HG02798 (cell line): ENCODE measurements around the gene SLC30A4.

Source experiments
- ATAC-seq: cut with Tn5 transposase; IDR thresholded peaks from one replicate; pipeline ENCODE4 v1.9.1; 2021; ENCODE audit warnings: mild to moderate bottlenecking; ENCODE audit not compliant: unreplicated experiment, poor library complexity

The SLC30A4 gene

DNA sequence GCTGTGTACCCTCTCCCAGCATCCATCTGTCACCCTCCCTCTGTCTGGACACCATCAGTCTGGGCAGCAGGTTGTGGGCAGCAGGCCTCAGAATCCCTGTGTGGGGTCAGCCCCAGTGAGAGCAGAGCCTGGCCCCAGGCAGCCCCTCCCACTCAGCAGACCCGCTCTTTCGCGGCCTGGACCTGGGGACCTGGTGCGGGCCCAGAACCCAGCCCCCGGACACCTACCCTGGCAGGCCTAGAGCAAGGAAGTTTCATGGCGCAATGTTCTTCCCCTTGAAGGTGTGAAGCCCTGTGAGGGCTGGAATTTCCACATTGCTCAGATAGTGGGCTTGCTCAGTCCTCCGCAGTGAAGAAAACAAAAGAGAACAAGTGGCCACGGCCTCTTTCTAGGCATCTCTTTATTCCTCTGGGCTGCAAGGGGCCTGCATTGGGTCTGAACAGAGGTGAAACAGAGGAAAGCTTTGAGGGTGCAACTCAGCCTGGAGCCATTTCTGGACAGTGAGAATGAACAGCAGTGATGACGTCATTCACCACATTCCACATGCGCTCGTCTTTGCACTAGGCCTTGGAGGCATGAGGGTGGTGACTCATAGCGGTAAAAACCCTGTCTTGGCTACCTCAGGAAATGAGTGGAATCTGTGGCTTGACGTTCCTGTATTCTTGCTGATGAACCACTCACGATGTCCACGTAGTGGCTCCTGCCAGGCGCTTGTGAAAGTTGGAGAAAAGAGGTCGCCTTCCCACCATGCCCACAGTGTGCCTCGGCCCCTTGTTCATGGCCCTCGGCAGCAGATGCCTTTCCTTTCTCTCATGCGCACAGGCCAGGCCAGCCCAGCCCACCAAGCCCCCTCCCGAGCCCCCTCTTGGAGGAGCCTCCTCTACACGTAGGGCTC lies 66.1 kb downstream of the SLC30A4 start:
- ATAC-seq: no peak

DNA sequence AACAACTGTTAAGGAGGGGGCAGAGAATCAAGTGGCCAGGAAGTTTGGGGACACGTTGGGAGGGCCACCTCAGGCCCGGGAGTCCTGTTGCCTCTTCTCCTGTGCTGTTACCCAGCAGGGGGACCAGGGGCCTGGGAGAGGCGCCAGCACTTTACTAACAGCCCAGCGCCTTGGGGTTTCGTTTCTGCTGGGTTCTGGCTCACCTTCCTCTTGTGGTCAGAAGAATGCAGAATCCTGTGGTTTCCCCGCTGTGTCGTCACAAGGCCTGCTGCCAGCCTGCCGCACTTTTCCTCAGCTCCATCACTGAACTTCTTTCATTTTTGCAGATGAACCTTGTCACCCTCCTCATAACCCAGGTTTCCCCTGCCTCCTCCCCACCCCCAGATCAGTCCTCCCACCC lies 67.7 kb downstream of the SLC30A4 start:
- ATAC-seq: peak; percentile 58

DNA sequence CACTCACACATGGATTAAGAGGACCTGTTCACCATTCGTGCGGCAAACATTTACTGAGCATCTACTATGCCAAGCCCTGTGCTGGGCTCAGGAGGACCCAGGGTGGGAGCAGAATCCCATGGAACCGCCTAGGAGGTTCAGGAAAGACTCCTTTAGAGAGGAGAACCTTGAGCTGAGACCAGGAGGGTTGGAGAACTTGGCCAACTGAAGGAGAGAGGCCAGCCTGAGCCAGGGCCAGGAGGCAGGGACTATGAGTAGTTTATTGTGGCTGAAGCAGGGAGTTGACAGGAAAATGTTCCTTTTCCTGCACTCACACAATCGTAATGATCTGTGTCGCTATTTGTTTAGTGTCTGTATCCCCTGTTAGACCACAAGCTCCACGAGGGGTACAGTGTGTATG lies 71.3 kb downstream of the SLC30A4 start:
- no peak for ATAC-seq

DNA sequence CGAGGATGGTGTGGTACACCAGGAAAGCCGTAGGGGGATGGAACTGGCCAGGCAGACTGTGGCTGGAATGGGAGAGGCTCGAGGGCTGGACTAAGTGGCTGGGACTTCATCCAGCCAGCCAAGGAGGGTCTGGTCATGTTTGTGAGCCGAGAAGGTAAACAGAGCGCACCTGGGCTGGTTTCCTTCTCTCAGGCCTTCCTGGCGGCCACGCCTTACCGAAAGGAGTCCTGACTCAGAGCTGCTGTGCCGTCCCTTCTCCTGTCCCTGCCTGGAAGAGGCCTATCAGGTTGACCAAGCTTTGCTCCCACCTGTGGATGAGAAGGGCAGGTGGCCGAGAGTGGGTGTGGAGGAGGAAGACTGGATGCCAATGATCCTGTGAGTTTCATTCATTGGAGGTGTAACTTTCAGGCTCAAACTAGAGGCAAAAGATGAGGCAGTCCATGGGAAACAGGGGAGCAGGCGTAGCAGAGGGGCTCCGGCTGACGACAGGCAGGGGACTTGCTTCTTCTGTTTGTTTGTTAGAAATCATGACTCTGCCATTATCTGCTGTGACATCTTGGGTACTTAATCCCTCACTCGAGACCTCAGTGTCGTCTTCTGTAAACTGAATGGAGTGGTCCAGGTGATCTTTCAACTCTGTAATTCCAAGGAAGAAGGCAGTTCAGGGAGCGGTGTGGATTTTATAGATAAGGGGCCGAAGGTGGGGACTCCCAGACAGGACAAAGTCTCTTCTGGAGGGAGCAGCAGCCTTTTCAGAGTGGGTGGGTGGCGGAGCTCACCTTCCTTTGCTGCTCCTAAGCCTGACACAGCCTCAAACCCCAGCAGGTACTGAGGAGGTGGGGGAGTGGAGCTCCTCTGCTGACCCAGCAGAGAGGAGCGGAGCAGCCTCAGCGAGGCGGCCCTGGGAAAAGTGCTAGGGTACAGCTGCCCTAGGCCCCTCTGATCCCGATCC lies 72.4 kb downstream of the SLC30A4 start:
- ATAC-seq: no peak

DNA sequence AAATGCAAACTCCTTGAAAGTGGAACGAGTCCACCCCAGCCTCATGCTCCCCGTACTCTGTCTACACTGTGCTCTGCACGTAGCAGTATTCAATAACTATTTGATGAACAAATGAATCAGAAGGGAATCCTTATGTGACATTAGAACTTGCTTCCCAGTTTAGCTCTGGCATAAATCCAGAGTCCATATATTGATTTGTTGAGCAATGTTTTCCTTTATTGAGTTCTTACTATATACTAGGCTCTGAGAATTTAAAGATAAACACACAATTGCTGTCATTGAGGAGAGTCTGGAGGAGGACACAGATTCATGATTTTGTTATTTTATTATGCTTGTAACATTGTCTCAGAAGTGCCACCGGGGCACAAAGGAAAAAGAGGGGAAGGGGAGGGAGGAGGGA lies 73.2 kb downstream of the SLC30A4 start:
- no peak for ATAC-seq

DNA sequence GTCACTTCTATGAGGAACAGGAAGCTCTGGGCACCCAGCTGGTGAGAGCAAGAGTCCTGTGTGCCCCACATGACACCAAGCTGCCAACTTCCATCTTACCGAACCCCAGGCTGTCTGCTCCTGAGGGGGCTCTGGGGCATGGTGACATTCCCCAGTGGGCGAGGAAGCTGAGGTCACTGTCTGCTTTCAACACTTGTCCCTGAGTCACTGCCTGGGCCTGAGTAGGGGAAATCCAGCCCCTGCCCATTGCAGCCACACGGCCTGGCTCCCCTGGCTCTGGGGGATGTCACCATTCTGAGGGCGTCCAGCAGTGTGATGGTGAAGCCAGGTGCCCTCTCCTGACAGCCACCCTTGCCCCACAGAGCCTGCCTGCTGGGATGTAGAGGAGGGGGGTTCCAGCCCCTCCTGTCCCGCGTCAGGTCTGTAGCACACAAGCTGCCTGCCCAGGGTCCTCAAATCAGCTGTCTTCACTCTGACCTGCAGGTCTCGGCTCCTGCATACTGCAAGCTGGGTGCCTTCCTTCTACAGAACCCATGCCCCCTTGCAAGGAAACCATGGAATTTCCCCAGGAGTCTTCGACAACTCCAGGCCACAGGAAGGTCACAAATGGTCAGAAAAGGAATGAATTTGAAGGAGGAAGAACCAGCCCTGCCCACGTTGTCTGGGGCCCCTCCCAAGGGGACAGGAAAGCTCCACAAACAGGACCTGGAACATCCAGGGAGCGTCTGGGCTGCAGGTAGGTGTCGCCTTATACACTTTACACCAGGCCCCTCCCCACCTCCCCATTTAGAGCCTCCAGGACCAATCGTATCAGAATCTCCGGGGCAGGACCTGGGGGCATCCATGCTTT lies 74.3 kb downstream of the SLC30A4 start:
- no peak for ATAC-seq

DNA sequence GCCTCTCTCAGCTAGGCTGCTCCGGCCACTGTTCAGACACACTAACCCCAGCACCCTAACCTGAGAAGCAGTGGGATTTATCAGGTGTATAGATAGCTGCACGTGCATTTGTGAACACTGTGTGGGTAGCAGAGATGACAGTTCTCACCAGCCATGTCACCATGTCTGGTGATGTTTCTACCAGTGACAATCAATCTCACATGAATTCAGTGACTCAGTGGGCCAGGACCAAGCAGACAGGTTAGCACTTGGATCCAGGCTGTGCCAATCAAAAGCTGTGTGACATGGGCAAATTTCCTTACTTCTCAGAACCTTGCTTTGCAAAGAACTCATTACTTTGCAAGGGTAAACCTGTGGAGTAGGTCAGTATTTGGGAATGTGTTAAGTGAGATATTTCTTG lies 78.9 kb downstream of the SLC30A4 start:
- ATAC-seq: no peak

DNA sequence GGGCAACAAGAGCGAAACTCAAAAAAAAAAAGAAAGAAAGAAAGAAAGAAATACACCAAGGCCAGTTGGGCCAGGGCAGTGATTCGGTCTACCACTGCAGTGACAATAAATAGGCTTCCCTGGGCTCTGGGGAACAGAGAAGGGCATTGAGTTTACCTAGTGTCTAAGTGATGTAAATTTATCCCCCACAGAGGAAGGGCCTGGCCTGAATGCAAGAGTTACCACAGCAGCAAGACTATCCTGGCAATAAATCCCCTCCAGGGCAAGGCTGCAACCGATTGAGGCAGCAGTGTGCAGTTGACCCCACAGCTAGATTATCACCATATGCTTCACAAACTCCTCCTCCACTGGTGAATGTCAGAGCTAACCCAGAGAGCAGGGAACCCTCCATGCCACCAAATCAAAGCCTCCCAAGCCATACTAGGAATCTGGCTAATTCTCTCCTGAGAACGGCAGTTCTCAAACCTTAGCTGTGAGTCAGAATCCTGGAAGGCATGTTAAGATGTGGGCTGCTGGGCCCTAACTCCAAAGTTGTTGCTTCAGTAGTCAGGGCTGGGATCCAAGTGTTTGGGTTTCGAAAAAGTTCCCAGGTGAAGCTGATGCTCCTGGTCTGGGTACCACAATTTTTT lies 79.9 kb downstream of the SLC30A4 start:
- ATAC-seq: no peak

DNA sequence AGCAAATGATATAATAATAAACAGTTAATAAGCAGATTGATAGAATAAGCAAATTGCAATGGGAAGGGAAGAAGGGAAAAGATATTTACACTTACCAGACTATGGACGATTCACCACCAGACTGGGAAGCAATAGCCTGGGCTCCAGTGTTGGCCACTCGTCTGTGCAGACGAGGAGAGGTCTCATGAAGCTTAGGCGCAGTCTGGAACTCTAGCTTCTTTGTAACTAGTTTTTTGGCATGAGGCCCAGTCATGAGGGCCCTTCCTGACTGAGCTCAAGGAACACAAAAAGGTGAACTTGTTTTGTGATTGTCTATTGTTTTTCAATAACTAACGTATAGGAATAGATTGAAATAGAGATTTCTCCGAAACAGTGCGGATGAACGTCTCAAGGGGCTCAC lies 80.9 kb downstream of the SLC30A4 start:
- ATAC-seq: no peak

DNA sequence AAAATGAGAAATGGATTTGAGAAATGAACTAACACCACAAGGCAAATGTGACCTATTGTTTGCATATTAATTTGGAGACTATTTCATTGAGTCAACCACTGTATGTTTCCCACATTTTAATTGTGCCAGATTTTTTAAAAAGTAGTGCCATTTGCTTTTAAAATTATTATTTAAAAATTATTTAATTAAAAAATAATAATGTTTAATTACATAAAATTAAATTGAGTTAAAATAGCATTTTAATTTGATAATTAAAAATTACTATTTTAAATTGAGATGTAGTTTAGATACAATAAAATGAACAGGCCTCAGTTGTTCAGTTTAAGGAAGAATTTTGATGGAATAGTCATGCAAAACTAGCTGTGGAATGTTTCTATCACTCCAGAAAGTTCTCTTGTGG lies 81.5 kb downstream of the SLC30A4 start:
- ATAC-seq: no peak

DNA sequence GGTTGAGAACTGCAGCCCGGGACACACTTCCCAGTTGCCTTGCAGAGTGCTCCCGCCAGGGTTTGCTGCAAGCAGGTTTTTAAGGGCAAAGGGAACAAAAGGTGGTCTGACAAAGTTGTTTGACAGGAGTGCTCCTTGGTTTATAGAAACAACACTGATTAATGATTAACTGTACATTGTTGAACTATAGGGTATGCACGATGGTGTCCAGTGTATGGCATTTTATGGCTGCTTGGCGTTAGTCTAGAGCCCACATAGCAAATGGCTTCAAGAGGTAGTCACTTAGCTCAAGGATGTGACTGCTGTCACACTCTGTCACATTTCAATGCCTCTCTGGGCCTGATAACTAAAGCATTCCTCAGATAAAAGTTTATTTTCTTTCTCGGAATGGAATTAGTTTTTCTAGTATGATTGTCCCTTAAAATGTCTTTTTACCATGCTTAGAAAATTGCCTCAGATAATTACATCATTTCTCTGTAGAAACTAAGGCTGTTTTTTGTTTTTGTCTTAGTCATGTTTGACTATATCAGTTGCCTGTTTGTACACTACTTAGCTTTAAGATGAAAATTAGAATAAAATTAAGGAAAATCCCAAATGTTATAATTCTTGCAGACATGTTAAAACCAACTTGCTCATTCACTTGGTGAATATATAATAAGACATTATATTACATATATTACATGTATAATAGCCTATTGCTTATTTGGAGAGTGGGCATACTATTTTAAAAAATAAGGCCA lies 82.9 kb downstream of the SLC30A4 start:
- no peak for ATAC-seq

DNA sequence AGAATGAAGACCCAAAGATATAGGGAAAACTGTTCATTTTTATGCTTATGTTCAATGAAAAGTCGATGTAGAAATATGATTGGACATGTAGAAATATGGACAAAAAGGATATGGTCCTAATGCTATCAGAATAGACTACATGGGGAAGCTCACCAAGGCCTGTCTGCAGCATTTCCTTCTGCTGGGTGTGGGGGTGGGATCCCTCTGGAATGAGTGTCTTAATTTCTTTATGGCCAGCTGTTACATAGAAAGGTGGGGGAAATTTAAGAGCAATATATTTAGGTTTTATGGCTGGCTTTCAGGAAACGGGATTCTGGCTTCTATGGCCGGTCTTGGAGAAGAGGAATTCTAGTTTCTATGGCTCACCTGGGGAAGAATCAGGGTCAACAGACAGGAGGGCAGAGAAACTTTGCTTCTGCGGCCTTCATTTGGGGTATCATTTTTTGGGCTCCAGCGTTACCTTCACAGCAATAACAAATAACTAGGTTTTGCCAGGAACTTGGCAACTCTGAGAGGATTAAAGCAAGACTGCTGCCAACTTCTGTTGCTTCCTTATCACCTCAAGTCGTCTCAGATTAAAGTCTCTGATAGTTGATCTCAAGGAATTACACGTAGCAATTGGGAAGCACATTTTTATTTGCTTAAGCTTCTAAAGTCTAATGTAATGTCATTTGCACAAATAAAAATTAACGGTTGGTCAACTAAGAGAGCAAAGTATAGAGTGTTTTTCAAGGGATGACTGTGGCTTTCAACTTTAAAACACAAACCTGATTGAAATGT lies 87.2 kb downstream of the SLC30A4 start:
- no peak for ATAC-seq

DNA sequence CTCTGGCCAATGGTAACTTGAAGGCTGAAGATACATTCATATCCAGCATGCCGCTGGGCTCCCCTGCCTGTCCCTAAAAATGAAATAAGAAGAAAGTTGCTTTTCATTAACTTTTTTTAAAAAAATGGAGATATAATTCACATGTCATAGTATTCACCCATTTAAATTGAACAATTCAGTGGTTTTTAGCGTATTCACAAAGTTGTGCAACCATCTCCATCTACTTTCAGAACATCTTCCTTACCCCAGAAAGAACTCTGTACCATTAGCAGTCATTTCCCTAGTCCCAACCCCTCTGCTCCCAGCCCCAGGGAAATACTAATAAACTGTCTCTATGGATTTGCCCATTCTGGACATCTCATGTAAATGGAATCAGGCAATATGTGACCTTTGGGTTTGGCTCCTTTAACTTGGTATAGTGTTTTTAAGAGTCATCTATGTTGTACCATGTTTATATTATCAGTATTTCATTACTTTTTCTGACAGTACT lies 88.4 kb downstream of the SLC30A4 start:
- no peak for ATAC-seq

DNA sequence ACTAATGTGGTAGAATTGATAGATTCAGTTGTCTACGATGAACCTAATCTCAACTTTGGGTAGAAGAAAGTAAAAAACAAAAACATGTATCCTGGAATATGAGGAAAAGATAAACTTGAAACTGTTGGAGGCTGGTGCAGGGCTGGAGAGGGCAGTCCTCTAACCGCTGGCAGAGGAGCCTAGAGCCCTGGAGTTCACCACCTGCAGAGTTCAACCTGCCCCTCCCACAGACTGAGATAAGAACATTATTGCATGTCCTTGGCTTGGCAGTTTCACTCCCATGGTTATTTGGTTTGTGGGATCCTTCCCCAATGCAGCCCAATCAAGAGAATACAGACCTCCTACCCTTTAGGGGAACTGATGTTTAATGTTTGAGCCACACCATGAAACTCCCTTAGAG lies 91.0 kb downstream of the SLC30A4 start:
- ATAC-seq: no peak

DNA sequence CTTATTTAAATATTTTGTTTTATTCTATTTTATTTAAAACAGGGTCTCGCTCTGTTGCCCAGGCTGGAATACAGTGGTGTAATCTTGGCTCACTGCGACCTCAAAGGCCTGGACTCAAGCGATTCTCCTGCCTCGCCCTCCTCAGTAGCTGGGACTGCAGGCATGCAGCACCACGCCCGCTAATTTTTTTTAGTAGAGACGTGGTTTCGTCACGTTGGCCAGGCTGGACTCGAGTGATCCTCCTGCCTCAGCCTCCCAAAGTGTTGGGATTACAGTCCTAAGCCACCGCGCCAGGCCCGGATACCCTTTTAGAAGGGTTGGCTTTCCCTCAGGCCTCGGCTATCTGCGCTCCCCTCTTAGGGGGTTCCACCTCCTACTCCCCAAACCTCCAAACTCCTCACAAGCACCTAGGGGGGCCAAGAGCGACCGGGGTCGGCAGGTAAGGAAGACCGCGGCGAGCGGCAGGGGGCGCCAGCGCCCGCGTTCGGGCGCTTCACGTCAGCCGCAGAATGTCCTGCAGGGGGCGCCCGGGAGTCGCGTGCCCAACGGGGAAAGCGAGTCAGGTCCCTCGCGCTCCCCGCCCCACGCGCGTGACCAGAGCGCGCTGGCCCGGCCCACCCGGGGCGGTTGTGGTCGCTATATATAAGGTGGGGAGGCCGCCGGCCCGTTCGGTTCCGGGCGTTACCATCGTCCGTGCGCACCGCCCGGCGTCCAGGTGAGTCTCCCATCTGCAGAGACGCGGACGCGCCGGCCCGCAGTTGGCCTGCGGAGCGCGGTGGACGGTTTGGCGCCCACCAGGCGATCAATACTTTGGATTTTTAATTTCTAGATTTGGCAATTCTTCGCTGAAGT lies 92.4 kb downstream of the SLC30A4 start:
- peak; percentile 80 for ATAC-seq
